Fibroblast of villous mesenchyme (primary cell): ENCODE results near the gene PROP1. TPM values are rescaled to one million over a fixed set of nuclear protein-coding genes. Genes with fewer than 3 reads are reported as not detected.

Source experiments
- DNase-seq: peaks from one replicate; pipeline ENCODE4 v3.0.0-alpha.2; 2010; ENCODE audit warnings: low read depth
- H3K4me3 ChIP-seq: 2 replicates; pipeline ENCODE4 v1.5.1; 2011; ENCODE audit warnings: low read depth, mild to moderate bottlenecking, low read length
- total RNA-seq: library from RNA; depleted of rRNA; stranded (reverse); fragments of >200 nt; gene quantifications from 2 replicates; pipeline ENCODE4 v1.2.3, GENCODE V29; 2012
- TF ChIP-seq, protein P1 (sequence below): IDR thresholded peaks from 2 replicates; pipeline ENCODE4 v1.5.1; 2012; ENCODE audit warnings: low read depth, mild to moderate bottlenecking, low read length; ENCODE audit not compliant: insufficient read depth

The PROP1 gene
- total RNA-seq, 1 donor, result not detected

DNA sequence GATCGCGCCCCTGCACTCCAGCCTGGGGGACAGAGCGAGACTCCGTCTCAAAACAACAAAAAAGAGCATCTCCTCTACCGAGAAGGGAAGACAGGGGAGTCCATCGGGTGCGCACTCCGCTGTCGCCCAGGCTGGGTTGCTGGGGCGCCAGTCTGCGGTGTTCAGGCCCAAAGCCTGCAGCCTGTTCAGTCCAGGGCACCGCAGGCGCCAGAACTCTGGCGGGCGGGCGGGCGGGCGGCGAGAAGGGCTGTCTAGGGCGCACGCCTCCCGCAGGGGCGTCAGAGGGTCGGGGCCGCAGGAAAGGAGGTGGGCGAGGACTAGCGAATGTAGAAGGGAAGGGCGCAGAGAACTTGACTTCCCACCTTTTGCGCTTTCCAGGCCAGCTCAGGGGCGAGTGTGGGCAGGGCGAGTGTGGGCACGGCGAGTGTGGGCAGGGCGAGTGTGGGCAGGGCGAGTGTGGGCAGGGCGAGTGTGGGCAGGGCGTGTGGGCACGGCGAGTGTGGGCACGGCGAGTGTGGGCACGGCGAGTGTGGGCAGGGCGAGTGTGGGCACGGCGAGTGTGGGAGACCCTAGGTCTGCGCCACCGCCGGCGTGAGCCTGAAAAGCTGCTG is 10.5 kb downstream of the PROP1 start:
- H3K4me3 ChIP-seq, result no peak overlapping the region
- no peak for DNase-seq

DNA sequence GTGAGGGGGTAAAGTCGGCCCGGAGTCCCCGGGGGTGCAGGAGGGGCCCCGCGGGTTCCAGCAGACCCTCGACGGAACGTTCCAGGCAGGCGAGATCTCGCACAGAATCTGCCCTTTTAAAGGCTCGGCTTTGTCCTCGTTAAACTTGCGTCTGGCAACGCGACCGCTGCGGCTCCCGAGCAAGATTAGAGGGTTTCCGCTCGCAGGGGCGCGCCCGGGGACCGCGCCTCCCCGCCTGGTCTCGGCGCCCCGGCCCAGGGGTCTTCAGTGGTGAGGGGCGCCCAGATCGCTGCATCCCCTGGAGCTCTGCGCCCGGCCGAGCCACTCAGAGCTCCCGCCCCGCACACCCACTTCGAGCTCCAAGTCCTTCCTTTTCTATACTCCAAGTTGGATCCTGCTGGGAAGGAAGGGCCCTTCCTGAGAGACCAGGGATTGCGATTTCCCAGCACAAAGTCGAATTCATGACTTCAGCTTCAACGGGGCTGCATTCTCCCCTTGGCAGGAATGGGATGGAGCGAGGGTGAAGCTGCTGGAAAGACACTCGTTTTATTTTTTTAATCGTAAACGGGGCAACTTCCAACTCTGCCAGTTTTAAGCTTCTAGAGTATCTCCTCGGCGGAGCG is 11.3 kb downstream of the PROP1 start:
- TF ChIP-seq, protein P1, sequence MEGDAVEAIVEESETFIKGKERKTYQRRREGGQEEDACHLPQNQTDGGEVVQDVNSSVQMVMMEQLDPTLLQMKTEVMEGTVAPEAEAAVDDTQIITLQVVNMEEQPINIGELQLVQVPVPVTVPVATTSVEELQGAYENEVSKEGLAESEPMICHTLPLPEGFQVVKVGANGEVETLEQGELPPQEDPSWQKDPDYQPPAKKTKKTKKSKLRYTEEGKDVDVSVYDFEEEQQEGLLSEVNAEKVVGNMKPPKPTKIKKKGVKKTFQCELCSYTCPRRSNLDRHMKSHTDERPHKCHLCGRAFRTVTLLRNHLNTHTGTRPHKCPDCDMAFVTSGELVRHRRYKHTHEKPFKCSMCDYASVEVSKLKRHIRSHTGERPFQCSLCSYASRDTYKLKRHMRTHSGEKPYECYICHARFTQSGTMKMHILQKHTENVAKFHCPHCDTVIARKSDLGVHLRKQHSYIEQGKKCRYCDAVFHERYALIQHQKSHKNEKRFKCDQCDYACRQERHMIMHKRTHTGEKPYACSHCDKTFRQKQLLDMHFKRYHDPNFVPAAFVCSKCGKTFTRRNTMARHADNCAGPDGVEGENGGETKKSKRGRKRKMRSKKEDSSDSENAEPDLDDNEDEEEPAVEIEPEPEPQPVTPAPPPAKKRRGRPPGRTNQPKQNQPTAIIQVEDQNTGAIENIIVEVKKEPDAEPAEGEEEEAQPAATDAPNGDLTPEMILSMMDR, result no peak
- no peak overlapping the region for H3K4me3 ChIP-seq
- DNase-seq, result no peak

More for the DNA sequence above, 10.5 kb downstream of the PROP1 start:
- TF ChIP-seq, protein P1, result no peak

GRCh38 chr5:177983763-177984583 is 12.1 kb downstream of the PROP1 start:
- TF ChIP-seq, protein P1, result no peak
- no peak overlapping the region for H3K4me3 ChIP-seq
- no peak for DNase-seq

- no peak for DNase-seq
- no peak overlapping the region for H3K4me3 ChIP-seq
- TF ChIP-seq, protein P1, result no peak
These were observed 13.1 kb downstream of the PROP1 start for GRCh38 chr5:177982956-177983355.

DNA sequence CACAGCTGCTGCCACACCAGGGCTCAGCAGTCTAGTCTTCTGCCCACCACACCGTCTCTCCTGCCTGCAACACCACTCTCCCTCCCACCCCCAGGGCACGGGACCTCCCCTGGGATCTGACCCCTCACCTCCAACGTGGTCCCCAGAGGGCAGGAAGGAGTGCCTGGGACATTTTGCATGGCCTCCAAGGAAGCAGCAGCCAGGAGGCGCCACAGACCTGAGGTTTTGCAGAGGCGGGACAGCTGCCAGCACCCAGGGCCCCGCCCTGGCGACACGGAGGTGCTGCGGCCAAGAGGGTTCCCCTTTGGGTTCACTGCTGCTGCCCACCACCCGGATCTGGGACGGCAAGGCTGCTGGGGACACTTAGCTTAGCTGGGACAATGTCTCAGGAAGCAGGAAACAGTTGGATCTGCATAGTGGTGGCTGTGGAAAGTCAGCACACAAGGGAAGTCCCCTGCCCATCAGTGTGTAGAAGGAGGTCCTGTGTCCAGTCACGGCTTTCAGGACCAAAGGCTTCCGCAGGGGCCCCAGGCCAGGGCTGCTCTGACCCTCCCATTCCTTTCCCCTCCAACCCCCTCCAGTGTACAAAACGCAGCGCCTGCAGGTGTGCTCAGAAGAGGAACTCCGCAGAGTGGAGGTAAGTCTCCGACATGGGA is 13.8 kb downstream of the PROP1 start:
- DNase-seq, result no peak
- TF ChIP-seq, protein P1, result peak; percentile 13
- no peak overlapping the region for H3K4me3 ChIP-seq

- H3K4me3 ChIP-seq, result no peak overlapping the region
- TF ChIP-seq, protein P1, result no peak
- no peak for DNase-seq
These were observed 14.6 kb downstream of the PROP1 start for GRCh38 chr5:177981296-177982071.
